Sigmoid colon (tissue), 3 donors: ENCODE results near the gene PRDM5.

Experiments
- POLR2A ChIP-seq, 2 donors: fragments of 450-650 bp; IDR thresholded peaks; one replicate each; pipeline ENCODE4 v1.6.1; 2016; ENCODE audit warnings: antibody characterized with exemption in 2 of 2, mild to moderate bottlenecking in 2 of 2, moderate library complexity in 2 of 2
- TF ChIP-seq, protein P1 (sequence below), 4 experiments: fragments of 450-650 bp in 3 of 4; fragments of 200-600 bp in 1 of 4; IDR thresholded peaks; one replicate each; pipeline ENCODE4 v1.5.1; 2016 to 2019; ENCODE audit warnings: antibody characterized with exemption in 4 of 4, mild to moderate bottlenecking in 3 of 4, moderate library complexity in 2 of 4

DNA sequence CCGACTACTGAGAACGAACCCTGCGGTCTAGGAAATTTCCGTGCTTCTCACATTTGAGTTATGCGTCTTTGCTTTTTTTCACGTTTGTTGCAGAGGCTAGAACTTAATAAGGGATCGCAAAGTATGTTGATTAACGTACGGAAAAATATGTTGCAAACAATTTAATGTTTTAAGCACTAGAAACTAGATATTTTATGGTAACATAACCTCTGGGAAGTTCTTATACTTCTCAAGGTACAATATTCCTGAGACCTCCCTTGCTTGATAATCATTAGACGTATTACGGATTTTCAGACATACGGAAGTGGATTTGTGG is 639 bp upstream of the PRDM5 start:
- TF ChIP-seq, protein P1, sequence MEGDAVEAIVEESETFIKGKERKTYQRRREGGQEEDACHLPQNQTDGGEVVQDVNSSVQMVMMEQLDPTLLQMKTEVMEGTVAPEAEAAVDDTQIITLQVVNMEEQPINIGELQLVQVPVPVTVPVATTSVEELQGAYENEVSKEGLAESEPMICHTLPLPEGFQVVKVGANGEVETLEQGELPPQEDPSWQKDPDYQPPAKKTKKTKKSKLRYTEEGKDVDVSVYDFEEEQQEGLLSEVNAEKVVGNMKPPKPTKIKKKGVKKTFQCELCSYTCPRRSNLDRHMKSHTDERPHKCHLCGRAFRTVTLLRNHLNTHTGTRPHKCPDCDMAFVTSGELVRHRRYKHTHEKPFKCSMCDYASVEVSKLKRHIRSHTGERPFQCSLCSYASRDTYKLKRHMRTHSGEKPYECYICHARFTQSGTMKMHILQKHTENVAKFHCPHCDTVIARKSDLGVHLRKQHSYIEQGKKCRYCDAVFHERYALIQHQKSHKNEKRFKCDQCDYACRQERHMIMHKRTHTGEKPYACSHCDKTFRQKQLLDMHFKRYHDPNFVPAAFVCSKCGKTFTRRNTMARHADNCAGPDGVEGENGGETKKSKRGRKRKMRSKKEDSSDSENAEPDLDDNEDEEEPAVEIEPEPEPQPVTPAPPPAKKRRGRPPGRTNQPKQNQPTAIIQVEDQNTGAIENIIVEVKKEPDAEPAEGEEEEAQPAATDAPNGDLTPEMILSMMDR (IDR thresholded peaks at IDR 0.05), result no peak
- no peak for TF ChIP-seq POLR2A (IDR thresholded peaks at IDR 0.05)
